HUDEP-2 (cell line): ENCODE measurements around the gene POLR3A.
A peak's percentile ranks its signal among the peaks of the same experiment; 100 is the strongest.

Experiments used
- DNase-seq, 76 experiments: peaks; one replicate each; lab custom pipeline; 2025; ENCODE audit not compliant: unreplicated experiment in 76 of 76; lab: John Stamatoyannopoulos, UW

POLR3A gene

DNA sequence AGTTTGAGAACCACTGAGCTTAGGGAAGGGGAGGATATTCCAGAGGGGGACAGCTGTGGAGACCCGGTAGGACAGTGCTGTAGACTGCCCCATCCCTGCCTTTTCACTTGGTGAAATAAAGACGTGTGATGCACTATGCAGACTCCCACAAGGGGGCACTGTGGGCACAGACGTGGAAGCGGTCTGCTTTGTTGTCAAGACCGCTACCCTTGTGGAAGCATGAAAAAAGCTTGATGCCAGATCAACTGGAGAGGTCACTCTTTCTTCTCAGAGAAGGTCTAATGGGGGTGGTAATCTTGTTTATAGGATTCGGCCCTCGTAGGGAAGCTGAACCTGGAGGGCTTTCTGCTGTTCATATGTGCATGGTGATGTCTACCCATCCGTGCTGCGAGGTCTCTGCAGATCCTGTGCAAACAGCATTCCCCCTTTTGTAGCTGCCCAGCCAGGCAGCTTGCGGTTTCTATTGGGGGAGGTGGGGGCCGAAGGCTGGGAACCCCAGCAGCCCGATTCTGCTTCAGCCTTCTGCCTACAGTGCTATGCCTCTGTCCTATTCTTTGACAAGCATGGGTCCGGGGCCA, 18.1 kb upstream of the POLR3A start:
- peak in 64 of 76 experiments; percentile 7 to 78 (median 50) for DNase-seq

DNA sequence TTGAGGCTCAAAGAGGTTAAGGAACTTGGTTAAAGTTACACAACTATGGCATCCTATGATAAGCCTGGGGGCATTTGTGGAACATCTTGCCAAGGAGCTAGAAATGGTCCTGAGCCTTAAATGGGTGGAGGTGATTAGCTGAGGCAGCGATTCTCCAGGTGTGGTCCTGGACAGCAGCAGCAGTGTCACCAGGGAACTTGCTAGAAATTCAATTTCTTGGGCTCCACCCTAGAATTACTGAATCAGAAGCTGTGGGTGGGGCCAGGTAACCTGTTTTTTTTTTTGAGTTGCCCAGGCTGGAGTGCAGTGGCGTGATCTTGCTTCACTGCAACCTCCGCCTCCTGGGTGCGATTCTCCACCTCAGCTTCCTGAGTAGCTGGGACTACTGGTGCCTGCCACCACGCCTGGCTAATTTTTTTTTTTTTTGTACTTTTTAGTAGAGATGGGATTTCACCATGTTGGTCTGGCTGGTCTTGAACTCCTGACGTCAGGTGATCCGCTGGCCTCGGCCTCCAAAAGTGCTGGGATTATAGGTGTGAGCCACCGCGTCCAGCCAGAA, 17.5 kb upstream of the POLR3A start:
- DNase-seq = no peak

DNA sequence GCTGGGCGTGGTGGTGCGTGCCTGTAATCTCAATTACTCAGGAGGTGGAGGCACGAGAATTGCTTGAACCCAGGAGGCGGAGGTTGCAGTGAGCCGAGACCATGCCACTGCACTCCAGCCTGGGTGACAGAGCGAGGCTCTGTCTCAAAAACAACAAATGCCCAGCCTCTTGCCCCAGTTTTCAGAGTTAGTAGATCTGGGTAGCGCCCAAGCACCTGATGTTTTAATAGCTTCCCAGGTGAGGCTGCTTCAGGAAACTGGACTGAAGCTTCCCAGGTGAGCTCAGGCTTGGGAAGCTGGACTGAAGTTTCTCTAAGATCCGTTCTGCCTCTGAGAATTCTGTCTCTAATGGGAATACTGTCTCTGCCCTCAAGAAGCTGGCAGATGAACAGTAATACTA, 16.5 kb upstream of the POLR3A start:
- DNase-seq = no peak

DNA sequence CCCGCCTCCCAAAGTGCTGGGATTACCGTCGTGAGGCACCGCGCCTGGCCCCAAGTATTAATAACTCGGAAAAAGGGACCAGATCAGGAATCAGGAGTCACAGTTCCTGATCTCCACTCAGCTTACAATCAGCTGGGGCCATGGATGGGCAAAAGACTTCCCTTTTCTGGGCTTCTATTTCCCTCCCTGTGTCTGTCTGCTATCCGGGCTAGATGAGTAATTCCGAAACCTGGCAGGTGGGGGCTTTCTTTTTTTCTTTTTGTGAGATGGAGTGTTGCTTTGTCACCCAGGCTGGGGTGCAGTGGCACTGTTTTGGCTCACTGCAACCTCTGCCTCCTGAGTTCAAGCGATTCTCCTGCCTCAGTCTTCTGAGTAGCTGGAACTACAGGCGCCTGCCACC, 15.9 kb upstream of the POLR3A start:
- DNase-seq = no peak

DNA sequence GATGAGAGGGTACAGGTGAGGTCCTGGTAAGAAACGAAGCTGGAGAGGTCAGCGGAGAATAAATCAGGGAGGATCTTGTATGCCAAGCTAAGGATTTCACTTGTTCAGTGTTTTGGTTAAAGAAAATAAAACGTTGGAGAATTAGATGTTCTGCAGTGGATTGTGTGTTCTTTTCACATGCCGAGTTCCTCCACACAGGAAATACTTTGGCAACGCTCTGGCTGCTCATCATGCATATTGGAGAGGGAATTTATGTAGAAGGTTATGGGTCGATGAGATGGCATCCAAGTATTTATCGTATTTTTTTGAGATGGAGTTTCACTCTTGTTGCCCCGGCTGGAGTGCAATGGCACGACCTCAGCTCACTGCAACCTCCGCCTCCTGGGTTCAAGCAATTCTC, 15.4 kb upstream of the POLR3A start:
- DNase-seq = no peak

DNA sequence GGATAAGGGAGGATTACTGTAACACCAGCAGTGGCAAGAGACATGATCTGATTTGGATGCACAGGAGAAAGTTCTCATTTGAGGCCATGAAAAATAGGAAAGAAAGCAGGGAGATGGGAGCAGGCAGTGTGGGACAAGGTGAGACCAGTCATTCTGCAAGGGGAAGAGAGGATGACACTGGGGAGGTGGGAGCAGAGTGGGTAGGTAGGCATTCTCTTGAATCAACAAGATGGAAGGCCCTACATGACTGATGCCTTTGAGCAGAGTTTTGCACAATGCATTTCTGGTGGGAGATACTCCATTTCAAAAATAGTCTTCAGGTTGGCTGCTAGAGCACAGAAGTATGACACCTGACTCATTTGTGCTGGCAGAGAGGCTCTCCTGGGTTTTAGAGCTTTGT, 14.9 kb upstream of the POLR3A start:
- peak in 1 of 76 experiments; percentile 13 for DNase-seq

DNA sequence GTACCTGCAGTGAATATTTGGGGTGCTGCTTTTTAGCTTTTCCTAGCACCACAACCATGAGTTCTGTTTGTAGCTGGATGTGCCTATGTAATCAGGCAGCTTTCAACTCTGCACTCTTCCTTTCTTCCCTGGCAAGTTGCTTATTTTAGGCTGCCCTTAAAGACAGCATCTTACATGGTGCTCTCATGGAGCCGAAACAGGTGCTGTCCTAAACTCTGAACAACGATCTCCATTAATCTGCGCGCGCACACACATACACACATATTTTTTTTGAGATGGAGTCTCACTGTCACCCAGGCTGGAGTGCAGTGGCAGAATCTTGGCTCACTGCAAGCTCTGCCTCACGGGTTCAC, 13.4 kb upstream of the POLR3A start:
- DNase-seq = peak in 1 of 76 experiments; percentile 1

DNA sequence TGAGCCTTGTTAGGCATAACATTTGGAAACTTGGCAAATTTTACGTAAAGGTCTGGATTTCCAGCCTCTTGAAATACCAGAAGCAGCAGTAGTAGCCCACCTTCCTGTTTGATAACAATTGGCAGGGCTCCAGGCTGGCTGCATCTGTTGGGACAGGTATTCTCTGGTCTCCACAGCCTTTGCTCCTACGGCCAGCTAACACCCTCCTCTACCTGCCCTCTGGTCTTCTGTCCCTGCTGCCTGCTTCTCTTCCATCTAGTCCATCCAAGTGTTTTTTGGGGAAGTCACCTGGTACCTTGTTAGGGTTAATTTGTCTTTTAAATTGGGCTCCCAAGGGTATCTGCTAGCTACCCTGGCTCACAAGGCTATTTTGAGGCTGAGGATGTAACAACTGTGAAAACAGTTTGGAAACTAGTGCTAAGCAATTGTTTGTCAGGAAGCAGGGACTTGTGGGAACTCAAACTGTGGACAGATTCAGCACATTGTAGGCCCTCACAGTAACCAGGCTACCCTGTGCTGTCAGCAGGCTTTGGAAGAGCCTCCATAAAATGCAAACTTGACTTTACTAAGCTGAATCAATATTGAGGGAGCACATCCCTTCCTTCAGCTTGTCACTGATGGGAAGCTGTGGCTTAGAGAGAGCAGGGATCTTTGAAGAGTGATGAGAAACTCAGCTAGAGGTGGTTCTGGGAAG, 12.9 kb upstream of the POLR3A start:
- DNase-seq = peak in 2 of 76 experiments; percentile 2 to 13

DNA sequence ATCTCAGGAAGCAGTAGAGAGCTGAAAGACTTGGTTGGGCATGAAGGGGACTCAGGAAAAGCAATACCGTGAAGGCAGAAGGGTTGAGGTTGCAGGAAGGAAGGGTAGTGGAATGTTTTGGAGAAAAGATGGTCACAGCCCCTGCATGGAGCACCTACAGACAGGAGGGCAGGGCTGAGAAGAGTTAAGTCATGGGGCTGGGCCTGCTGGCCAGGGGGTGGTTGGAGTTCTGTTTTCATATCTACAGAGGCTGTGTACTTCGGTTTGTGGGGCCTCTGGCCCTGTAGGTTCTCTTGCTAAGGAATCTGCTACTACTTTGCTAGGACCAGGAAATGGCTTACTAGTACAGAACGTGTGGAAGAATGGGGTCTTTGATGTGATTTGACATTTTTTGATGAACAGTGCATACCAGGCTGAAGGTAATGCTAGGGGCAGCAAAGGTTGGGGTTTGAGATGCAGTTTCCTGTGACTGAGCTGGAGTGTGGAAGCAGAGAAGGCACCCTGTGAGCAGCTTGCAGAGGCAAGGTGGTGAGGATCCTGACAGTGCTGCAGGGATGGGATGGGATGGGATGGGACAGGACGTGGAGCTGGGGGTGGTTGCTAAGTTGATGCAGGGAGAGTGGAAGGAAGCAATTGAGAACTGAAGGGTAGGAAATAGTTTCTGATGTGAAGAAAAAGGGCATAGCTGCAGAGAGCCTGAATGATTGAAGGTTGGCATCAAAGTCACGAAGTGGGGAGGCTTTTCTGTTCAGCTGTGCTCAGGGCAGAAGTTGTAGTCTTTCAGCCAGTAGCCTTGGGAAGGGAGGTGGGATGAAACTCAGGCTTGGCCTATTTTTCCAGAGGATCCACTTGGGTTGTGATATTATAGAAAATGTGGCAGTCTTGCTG, 12.1 kb upstream of the POLR3A start:
- peak in 2 of 76 experiments; percentile 1 to 13 for DNase-seq

DNA sequence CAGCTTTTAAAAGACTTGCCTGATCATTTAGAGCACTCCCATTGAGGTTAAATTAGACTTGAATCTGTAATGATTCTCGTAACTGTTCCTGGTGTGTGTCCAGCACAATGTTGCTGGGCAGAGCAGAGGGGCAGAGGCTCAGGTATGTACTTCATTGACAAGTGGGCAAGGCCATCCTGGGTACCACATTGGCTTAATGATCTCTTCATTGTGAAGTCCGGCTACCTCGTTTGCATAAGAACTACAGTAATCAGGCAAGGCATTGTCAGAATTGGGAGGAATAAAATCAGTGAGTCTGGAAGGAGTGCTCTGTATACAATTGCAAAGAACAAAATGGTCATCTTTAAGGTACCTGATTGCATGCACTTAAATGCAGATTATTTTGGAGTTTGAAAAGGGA, 10.4 kb upstream of the POLR3A start:
- no peak for DNase-seq

DNA sequence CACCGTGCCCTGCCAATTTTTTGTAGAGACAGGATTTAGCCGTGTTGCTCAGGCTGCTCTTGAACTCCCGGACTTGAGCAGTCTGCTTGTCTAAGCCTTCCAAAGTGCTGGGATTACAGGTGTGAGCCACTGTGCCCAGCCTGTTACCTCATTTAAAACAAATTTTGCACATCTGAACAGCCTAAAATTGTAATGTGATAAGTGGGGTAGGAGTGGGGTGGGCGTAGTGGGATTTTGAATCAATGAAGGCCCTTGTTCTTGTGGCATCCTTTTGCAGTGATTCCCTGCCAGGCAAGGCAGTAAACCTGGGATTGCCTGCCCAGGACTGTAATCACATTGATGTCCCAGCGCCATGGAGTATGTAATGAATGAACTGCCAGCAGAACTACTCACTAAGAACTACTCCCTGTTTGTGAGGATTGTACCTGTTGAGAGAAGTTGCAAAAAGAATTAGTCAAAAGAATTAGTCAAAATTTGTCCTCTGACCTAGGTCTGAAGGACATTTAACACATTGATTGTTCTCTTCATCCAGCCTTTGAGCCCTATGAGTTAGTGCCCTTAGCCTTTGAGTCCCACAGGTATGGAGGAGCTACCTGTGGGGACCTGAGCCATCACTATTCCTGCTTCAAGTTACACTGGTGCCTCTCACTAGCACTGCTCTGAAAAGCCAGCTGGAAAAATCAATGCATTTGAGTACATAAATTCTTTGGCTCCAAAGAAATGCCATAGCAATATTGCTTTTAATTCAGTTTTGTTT, 9.7 kb upstream of the POLR3A start:
- DNase-seq = no peak

DNA sequence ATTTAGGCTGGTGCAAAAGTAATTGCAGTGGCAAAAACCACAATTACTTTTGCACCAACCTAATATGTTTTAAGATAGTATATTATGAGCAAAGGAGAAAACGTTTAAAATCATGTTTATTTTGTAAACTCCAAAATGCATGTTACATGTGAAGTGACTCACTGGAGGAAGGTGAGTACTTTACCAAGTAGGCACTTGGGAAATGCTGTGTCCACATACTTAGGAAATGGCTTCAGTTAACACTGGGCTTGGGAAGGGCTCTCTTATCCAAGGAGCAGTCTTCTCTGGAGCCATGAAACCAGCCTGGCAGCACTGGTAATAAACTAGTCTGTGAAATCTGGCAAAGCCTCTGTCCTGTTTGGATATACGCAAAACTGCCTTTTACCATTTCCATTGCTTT, 8.8 kb upstream of the POLR3A start:
- no peak for DNase-seq

DNA sequence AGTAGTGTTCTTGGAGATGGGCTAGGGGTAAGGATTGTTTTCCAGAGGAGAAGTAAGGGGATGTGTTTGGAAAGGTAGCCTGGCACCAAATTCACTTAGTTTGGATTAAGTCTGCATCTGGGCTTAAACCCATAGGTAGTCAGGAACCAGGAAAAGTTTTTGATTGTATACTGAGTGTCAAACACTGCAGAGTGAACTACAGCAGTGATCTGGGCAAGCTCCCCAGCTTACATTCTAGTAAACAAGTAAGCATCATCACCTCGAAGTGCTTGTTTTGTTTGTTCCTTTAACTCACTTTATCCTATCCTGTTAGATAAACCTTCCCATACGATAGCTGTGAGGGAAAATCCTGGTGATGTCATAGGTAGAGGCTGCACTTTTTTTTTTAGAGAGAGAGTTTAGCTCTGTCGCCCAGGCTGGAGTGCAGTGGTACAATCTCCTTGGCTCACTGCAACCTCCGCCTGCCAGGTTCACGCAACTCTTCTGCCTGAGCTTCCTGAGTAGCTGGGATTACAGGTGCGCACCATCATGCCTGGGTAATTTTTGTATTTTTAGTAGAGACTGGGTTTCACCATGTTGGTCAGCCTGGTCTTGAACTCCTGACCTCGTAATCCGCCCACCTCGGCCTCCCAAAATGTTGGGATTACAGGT, 6.7 kb upstream of the POLR3A start:
- no peak for DNase-seq

DNA sequence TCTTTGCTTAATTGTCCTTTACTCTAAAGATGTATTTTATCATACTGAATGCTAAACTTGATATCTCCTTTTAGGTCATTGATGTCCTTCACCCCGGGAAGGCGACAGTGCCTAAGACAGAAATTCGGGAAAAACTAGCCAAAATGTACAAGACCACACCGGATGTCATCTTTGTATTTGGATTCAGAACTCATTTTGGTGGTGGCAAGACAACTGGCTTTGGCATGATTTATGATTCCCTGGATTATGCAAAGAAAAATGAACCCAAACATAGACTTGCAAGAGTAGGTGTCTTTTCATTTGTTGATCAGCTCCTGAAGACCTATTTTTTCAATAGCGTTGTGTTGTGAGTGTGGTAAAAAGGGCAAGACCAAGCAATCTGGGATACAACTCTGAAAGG, 6.1 kb upstream of the POLR3A start:
- DNase-seq = no peak

DNA sequence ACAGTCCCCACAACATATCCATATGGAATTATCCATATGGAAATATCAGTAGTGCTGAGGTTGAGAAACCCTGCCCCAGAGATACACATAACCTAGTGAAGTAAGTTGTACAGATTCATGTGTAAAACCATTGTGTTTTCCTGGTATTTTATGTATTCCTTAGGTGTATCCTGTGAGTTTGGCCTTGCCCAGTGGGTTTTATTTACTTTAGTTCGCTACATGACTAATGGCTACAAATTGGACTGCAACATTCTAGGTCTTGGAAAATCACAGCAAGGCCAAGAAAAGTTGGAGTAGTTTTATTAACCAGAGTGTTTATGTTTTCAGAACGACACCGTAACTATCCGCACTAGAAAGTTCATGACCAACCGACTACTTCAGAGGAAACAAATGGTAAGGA, 5.7 kb upstream of the POLR3A start:
- DNase-seq = no peak

DNA sequence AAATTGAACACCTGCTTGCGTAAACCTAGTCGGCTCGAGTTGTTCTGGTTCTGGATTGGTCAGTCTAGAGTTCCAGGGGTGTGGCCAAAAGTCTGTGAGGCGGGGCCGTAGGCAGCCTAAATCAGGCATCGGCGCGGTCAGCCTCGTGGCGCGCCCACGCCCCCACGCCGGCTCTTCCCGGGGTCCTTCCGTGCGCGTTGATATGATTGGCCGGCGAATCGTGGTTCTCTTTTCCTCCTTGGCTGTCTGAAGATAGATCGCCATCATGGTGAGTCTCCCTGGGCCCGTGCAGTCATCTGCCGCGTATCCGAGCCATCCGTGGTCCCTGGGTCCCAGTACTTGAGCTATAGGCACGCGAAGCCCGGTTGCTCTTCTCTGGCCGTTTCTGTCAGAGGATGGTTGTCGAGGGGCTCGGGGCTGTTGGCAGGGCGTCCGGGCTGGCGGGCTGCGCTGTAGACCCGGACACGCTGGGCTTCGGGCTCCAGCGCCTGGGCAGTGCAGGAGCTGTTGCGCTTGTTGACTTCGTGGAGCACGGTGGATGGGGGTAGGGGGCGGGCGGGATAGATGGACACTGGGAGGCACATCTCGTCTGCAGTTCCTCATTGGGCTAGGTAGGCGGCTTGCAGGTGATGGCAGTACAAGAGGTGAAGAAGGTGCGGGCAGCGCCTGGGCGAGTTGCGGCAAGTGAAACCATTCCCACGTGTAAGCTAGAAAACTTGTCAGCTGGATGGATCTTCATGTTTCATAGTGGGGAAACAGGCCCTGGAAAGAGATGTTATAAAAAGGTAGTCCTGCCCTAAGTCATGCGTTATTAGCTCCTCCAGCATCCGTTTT, 4.5 kb upstream of the POLR3A start, which contains the start of gene RPS24:
Gene RPS24, plus strand, starts transcription at position 227 of the 834 bp plus-strand sequence. Its CDS starts 39 bp downstream, at position 266.
- peak; percentile 53 to 97 (median 90) for DNase-seq

DNA sequence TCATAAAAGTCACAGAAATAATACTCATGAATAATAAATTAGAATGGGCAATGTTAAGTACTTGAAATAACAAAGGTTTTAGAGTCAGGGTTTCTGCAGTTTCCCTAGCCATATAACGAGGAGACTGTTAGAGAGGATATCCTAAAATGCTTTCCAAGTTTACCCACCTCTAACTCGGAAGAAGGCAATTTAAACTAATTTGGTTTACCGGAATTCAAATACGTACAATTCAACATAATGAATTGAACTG, 4.0 kb upstream of the POLR3A start:
- DNase-seq = no peak

DNA sequence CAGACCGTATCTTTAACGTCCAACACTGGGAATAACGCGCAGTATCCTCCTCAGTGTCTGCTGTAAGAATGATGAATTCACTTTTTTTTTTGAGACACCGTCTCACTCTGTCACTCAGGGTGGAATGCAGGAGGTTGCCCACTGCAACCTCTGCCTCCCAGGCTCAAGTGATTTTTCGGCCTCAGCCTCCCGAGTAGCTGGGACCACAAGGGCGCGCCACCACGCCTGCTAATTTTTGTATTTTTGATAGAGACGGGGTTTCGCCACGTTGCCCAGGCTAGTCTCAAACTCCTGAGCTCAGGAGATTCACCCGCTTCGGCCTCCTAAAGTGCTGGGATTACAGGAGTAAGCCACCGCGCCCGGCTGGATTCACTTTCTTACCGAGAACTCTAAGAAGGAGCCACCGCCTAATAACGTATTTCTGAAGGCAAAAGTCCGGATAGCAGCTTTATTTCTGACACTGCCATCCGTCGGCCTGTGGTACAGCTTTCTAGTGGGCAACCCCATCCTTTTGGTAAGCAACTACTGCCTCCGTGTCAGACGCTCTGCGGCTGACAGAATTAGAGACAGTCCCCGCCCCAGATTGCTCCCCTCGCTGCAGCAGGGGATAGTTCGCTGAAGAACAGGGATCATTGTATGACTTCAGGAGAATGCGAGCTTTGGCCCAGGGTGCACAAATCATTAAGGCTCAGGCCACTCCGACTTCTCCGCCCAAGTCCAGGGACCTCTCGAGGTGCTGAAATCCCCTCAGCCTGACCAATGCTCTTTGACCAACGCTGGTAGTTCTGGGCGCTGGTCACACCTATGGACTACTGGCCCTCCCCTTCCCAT, 662 bp downstream of the POLR3A start:
- DNase-seq = peak in 6 of 76 experiments; percentile 4 to 33 (median 13)
